Rectal smooth muscle tissue (tissue), 1 donor: ENCODE data around the gene PRM2.

ENCODE experiments used
- H3K27ac ChIP-seq: one replicate; pipeline ENCODE4 v1.7.0; 2013; ENCODE audit warnings: low read depth, low read length, inconsistent platforms
- H3K27me3 ChIP-seq: one replicate; pipeline ENCODE4 v1.7.0; 2013; ENCODE audit warnings: low read length; ENCODE audit not compliant: control insufficient read depth, insufficient read depth
- H3K36me3 ChIP-seq: one replicate; pipeline ENCODE4 v1.7.0; 2013; ENCODE audit warnings: low read length; ENCODE audit not compliant: control insufficient read depth, insufficient read depth
- H3K4me1 ChIP-seq: one replicate; pipeline ENCODE4 v1.7.0; 2013; ENCODE audit warnings: low read length; ENCODE audit not compliant: control insufficient read depth, insufficient read depth
- H3K4me3 ChIP-seq: one replicate; pipeline ENCODE4 v1.7.0; 2013; ENCODE audit warnings: low read length
- H3K9ac ChIP-seq: one replicate; pipeline ENCODE4 v1.7.0; 2013; ENCODE audit warnings: low read length

PRM2 gene

GRCh38 chr16:11239644-11240632 is 36.3 kb downstream of the PRM2 start:
- Histone ChIP-seq H3K4me1 (no peaks in the 10 kb centered on the region), H3K27ac (no peak overlapping the region), H3K4me3 (no peak overlapping the region), H3K36me3 (no peaks in the 10 kb centered on the region), H3K27me3 (no peaks in the 10 kb centered on the region), H3K9ac (no peak overlapping the region)

- Histone ChIP-seq H3K27me3 (no peaks in the 10 kb centered on the region), H3K4me1 (no peaks in the 10 kb centered on the region), H3K36me3 (no peaks in the 10 kb centered on the region), H3K4me3 (no peak overlapping the region), H3K27ac (no peak overlapping the region), H3K9ac (no peak overlapping the region)
These were observed 37.7 kb downstream of the PRM2 start for GRCh38 chr16:11238272-11239202.

GRCh38 chr16:11236461-11237254 is 39.6 kb downstream of the PRM2 start:
- Histone ChIP-seq H3K9ac (no peak overlapping the region), H3K27ac (no peak overlapping the region), H3K27me3 (no peaks in the 10 kb centered on the region), H3K4me1 (no peaks in the 10 kb centered on the region), H3K36me3 (no peaks in the 10 kb centered on the region), H3K4me3 (no peak overlapping the region)

- Histone ChIP-seq H3K9ac (no peak overlapping the region), H3K4me1 (no peaks in the 10 kb centered on the region), H3K27ac (no peak overlapping the region), H3K4me3 (no peak overlapping the region), H3K36me3 (no peaks in the 10 kb centered on the region), H3K27me3 (no peaks in the 10 kb centered on the region)
These were observed 40.6 kb downstream of the PRM2 start for GRCh38 chr16:11235703-11235991.

GRCh38 chr16:11234884-11235702 is 41.2 kb downstream of the PRM2 start:
- Histone ChIP-seq H3K9ac (no peak overlapping the region), H3K27ac (no peak overlapping the region), H3K4me3 (no peak overlapping the region), H3K4me1 (no peaks in the 10 kb centered on the region), H3K36me3 (no peaks in the 10 kb centered on the region), H3K27me3 (no peaks in the 10 kb centered on the region)

- H3K9ac ChIP-seq = no peak overlapping the region
- no peak overlapping the region for H3K4me3 ChIP-seq
- no peaks in the 10 kb centered on the region for H3K36me3 ChIP-seq
- no peaks in the 10 kb centered on the region for H3K4me1 ChIP-seq
- no peaks in the 10 kb centered on the region for H3K27me3 ChIP-seq
- H3K27ac ChIP-seq = no peak overlapping the region
These were observed 42.4 kb downstream of the PRM2 start for GRCh38 chr16:11233727-11234376.

GRCh38 chr16:11232852-11233726 is 43.2 kb downstream of the PRM2 start:
- H3K4me3 ChIP-seq = peak overlapping the region; percentile 21
- no peaks in the 10 kb centered on the region for H3K27me3 ChIP-seq
- no peak overlapping the region for H3K27ac ChIP-seq
- H3K9ac ChIP-seq = no peak overlapping the region
- no peaks in the 10 kb centered on the region for H3K4me1 ChIP-seq
- H3K36me3 ChIP-seq = no peaks in the 10 kb centered on the region

GRCh38 chr16:11232302-11232851 is 43.9 kb downstream of the PRM2 start:
- H3K27me3 ChIP-seq = no peaks in the 10 kb centered on the region
- H3K4me1 ChIP-seq = no peaks in the 10 kb centered on the region
- no peaks in the 10 kb centered on the region for H3K36me3 ChIP-seq
- no peak overlapping the region for H3K4me3 ChIP-seq
- no peak overlapping the region for H3K27ac ChIP-seq
- H3K9ac ChIP-seq = no peak overlapping the region

- H3K36me3 ChIP-seq = no peaks in the 10 kb centered on the region
- no peaks in the 10 kb centered on the region for H3K27me3 ChIP-seq
- no peak overlapping the region for H3K4me3 ChIP-seq
- H3K27ac ChIP-seq = no peak overlapping the region
- H3K4me1 ChIP-seq = no peaks in the 10 kb centered on the region
- no peak overlapping the region for H3K9ac ChIP-seq
These were observed 44.8 kb downstream of the PRM2 start for GRCh38 chr16:11231367-11231970.

GRCh38 chr16:11229906-11230305 is 46.4 kb downstream of the PRM2 start:
- H3K27me3 ChIP-seq = no peaks in the 10 kb centered on the region
- H3K27ac ChIP-seq = no peak overlapping the region

More at GRCh38 chr16:11229906-11230305, 46.4 kb downstream of the PRM2 start:
- Histone ChIP-seq H3K36me3 (no peaks in the 10 kb centered on the region), H3K9ac (no peak overlapping the region), H3K4me3 (no peak overlapping the region), H3K4me1 (peaks cover 2% of the 10 kb centered on the region)
